Activated effector memory CD4-positive, alpha-beta T cell treated with anti-CD3 and anti-CD28 coated beads, Interleukin-2, amount 50 U/mL, for 16 hours (primary cell): ENCODE data around the gene TFF2.

Experiments used
- DNase-seq: peaks from one replicate; pipeline ENCODE4 v3.0.0-alpha.2; 2020

The TFF2 gene, protein sequence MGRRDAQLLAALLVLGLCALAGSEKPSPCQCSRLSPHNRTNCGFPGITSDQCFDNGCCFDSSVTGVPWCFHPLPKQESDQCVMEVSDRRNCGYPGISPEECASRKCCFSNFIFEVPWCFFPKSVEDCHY

DNA sequence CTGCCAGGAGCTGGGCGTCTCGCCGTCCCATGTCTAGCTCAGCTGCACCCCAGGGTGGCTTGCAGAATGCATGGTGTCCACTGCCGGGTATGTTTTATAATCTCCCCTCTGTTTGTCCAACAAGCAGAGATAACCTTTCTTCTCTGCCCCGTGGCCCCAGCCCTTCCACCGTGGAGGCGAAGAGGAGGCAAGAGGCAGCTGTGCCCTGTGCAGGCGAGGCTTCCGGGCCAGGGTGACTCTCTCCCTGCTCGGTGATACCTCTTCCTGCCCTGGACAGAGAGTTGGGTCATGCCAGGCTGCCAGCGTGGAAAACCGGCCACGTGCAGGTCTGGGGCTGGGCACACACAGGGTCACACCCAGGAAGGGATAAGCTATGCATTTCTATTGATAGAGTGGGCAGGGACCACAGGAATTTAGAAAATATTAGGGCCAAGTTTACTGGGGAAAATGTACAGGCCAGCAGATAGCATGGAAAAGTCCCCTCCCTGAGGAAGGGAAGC is at the start of gene TFF2:
Gene TFF2, minus strand, starts transcription at position 68 of the 500 bp plus-strand sequence. Its CDS starts 37 bp downstream, at position 31.
- DNase-seq: peak; percentile 41

DNA sequence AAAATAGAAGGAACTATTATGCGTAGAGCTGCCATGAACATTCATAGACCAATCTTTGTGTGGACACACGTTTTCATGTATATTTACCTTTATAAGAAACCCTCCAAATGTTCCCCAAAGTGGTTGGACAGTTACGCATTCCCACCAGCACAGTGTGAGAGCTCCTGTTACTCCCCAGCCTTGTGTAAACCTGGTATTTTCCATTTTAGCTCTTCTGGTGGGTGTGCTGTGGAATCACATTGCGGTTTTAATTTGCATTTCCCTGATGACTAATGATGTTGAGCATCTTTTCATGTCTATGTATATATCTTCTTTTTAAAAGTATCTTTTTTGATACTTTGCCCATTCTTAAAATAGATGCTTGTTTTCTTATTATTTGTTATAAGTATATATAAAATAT is 49.7 kb upstream of the TFF2 start:
- peak; percentile 67 for DNase-seq

DNA sequence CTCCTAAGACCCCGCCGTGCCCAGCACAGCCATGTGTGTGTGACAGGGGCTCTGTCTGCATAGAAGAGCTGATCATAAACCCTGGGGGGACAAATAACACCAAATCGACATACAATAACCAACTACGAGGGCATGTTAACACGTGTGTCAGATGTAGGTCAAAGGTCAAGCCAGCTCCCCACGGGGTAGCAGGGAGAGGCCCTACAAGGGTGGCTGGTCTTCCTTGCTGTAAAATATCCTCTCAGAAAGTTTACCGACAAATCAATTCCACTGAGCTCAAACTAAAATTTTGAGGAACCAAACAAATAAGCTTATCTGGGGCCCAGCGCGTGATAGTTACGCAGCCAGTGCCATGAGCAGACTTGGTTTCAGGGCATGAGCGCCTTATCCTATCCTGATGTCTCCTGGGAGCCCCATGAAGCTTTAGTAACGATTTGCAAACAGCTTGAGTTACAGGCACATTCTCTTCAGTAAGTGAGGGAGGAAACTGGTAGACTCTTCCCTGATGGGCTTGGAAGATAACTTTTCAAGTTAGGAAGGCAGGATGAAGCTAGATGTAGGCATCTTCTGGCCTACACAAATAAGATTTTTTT is 47.7 kb upstream of the TFF2 start:
- peak; percentile 61 for DNase-seq

DNA sequence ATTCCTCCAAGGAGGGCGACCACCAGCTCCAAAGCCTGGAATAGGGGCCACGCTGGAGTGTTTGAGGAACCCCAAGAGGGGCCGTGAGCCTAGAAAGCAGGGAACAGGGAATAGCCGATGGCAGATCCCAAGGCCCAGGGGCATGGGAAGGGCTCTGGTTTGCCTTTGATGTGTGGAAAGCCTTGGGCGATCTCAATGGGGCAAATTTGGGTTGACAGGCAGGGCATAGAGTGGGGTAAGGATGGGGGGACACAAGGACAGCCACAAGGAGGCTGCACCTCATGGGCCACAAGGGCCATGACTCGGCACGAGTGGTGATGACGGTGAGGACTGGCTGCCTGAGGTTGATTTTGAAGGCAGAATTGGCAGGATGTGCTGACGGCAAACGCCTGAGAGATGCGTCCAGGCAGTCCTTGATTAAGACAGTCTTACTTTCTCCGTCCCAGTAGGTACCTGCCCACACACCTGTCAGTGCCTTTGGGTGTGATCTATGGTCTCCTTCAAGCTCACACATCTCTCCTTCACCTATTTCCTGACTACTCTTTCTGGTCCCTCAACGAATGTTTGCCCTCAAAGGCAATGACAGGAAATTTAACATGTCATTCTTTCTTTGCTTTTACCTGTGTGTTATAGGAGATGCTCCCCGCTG is 47.1 kb upstream of the TFF2 start:
- DNase-seq: peak; percentile 60

DNA sequence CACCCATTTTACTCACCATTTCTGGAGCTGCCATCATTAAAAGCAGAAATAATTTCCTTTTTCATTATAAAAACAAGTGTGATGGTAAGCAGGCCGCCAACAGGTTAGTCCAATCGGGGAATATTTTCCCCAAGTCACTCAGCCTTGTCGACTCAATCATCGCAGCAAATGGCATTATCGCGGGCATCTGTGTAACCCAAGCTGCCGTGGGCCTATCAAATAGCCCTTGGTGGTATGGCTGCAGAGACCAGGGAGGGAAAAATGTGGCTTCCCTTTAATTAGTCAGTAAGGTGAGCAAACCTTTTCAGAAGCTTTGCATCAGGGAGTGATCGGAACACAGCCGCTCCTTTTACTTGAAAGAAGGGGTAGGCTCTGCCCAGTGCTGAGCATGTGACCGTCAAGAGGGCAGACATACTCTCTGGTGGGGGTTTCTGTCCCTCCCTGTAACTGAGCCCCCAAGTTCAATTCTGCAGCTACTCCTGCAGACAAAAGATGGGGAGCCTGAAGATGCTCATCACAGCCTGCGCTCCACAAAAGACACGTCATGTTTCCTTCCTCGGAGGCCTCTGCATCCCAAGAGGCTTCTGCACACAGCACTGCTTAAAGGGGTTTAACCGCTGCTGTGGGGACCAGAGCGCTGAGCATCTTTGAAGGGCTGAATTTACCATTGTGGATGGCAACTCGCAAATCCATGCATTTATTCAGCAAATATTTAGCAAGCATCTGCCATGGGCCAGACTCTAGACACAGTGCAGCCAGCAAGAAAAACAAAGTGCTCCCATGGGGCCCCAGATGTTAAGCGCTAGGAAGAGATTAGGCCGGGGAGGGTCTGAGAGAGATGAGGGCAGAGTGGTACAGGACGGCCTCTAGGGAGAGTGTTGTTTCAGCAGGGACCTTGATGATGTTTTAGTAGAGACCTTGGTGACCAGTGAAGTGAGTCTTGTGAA is 46.3 kb upstream of the TFF2 start:
- peak; percentile 28 for DNase-seq

DNA sequence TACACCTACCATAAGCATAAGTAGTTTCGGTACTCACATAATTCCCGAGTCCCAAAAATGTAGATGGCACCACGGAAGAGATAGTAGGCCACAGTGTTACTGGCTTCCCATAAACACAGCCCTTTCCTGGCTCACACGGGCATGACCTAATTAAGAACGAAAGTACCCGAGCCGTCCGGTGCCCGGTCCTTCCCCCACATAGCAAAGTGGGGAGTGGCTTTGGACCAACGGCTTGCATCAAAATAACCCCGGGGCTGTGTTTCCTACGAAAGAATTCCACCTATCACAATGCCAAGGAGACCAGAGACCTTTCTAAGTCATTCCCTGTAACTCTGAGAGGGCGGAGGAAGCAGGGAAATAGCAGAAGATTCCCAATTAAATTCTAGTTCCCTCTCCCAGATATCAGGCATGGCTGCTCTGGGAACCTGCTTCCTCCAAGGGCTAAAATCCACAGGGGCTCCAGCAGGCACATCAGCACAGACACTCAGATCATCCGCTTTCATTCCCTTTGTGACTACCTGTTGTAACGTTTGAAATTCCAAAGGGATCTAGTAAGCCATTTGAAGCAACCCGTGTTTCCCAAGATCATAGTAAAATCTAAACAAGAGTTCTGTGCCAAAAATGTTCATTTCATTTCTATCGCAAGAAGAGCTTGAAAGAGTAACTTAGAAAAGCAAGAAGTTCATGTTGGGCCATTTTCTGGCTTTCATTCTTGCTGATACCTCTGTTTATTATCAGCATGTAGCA is 45.3 kb upstream of the TFF2 start, which contains the start of gene TMPRSS3:
Gene TMPRSS3, minus strand, starts transcription at position 148 of the 747 bp plus-strand sequence. CDS start 635 bp downstream, outside the sequence.
- peak; percentile 51 for DNase-seq

DNA sequence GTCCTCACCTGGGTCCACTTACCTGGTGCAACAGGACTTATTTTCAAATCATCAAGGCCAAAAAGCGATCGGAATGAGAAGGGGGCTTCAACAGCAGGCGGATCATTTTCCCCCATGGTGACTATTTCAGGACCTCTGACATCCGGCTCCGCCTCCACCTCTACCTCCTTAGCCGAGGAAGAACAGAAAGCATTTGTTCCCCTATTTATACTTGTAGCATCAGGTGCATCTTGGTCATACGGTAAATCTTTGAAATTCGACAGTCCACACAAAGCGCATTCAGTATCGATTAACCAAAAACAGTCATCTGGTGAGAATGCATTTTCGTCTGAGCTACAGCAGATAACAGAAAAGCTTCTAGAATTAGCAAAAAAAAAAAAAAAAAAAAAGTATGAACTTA is 44.5 kb upstream of the TFF2 start:
- DNase-seq: peak; percentile 24

DNA sequence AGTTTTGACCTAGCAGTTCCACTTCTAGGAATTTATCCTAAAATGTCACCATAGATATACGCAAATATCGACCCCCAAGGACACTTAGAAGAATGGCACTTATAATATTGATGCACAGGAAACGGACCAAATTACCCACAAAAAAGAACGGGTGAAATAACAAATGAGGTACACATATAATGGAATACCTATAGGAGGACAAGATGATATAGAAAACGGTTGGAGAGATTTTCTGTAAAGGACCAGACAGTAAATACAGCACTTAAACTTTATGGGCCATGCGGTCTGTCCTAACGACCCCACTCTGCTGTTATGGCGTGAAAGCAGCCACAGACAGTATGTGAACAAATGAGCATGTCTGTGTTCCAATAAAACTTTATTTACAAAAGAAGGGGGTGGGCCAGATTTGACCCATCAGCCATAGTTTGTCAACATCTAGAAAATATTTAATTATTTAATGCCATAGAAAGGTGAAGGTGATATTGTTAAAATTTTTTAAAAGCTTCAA is 42.7 kb upstream of the TFF2 start:
- DNase-seq: no peak

DNA sequence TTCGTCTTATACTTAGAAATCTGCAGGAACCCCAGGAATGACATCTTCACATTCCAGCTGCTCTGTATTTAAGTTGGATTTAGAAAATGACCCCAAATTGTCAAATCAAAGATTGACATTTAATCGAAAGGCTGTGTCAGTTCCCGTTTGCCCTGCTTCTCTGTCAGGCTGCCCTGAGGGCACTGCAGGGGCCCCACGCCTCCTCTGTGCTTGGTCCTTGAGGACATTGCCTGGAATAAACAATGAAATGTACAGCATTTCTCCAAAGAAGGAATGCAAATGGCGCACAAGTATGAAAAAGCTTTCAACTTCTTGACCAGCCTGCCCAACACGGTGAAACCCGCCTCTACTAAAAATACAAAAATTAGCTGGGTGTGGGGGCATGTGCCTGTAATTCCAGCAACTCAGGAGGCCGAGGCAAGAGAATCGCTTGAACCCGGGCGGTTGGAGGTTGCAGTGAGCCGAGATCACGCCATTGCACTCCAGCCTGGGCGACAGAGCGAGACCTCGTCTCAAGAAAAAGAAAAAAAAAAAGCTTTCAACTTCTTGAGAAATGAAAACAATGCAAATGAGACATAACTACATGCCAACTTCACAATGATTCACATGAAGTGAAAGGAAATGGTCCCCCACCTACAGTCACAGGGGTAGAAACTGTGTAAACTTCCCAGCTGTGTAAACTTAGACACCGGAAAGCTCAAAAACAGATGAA is 42.1 kb upstream of the TFF2 start:
- DNase-seq: no peak

DNA sequence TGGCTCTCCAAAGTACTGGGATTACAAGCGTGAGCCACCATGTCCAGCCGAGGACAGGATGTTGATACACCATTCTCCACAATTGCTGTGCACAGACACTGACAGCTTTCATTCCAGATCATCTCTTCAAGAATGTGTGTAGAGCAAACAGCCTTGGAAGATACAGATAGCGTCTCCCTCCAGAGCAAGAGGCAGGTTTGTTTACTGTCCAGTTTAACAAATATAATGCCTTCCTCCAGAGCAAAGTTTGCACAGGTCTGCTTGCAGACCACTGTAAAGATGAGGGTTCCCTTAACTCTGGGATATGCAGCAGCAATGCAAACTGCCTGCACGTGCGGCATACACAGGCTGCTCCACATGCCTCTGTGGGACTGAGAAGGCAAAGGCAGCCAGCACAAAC is 40.5 kb upstream of the TFF2 start:
- DNase-seq: no peak

DNA sequence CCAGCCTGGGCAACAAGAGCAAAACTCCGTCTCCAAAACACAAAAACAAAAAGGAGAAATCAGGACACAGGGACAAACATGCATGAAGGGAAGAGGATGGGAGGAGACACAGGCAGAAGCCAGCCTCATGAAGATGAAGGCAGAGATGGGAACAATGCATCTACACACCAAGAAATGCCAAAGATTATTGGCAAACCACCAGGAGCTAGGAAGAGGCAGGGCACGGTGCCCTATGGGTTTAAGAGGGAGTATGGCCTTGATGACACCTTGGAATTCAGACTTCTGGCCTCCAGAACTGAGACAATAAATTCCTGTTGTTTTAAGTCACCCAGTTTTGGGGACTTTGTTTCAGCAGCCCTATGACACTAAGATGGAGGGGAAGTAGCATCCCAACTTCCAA is 39.9 kb upstream of the TFF2 start:
- no peak for DNase-seq

DNA sequence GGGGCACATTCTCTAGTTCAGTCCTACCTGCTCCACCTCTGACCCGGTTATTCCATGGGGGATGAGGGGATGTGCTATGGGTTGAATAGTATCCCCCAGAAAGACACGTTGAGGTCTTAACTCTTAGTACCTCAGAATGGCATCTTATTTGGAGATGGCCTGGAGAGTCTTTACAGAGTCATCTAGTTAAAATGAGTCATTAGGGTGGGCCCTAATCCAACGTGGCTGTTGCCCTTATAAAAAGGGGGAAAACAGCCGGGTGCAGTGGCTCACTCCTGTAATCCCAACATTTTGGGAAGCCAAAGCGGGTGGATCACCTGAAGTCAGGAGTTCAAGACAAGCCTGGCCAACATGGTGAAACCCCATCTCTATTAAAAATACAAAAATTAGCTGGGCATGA is 39.4 kb upstream of the TFF2 start:
- no peak for DNase-seq

DNA sequence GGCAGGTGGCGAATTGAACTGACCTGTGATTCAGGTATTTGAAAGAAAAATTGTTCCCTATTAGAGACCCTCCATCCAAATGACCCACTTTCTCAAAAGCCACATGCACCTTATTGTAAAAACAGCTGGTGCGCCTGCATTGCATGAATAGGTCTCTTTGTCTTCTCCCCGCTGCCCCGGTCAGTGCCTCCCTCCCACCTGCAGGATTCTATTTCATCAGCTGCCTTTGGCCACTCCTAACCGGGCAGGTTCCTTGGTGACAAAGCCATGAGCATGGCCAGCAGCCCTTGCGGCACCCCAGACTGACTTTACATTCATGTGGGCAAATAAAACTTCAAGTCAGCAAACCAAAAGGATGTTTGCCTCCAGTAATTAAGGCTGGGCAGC is 38.6 kb upstream of the TFF2 start:
- no peak for DNase-seq

DNA sequence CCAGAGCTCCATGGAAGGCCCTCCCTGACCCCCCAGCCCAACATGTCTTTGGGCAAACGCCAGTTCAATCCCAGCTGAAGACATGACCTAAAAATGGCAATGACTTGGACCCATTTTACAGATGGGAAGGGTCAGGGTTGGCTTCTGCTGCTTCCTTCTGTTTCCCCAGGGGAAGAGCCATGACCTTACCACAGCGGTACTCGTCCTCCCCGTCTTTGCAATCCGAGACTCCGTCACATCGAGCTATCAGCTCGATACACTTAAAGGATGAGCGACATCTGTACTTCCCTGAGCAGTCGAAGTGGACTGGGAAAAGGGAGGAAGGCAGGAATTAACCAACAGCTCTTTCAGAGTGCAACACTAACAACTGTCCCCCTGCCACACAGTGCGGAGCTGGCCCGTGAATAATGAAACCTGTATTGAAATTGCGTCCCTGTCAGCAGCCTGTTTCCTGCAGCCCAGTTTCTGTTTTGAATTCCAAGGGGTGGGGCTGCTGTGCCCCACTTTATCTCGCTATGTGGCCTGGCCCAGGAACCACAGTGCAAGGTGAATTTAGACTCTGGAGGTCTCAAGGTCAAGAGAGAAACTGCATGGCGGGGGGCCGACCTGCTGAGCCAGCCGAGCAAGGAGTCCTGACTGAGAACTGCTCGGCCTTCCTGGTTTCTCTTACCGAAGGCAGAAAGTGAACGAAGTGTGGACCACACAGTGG is 38.1 kb upstream of the TFF2 start:
- DNase-seq: no peak

DNA sequence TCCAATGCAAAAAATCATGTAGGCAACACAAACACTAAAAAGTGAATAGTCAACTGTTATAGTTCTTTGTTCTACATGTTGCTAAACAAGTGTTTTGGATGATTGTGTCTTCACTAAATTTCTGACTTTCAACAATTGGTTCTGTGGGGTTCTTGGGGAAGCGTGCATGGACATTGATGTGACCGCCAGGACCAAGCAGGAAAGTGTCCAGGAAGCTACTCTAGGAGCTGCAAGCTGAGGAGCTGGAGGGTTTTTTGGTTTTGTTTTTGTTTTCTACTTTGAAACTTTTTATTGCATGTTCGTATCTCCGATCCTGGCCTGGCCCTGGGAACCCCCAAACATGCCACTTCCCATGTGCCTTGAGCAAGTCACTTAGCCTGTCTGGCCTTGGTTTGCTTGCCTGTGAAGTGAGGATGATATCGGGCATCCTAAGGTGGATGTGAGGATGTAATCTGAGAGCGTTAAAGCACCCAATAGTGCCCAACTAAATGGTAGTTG is 37.1 kb upstream of the TFF2 start:
- no peak for DNase-seq

DNA sequence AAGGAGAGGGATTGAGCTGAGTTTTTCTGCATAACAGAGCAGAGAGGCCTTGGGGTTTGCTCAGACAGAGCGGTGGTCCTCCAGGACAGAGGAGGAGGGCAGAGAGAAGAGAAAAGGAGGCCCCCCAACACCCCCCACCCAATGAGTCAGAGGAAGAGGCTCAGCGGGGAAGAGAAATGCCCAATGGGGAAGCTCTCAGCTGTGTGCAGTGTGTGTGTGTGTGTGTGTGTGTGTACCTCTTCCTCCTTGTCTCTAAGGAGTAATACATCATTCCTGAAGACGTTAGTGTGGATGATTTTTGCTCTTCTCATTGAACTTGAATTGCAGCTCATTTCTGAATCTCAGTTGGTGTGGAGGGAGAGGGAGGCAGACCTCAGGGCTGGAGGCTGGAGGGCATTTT is 36.4 kb upstream of the TFF2 start:
- DNase-seq: no peak

DNA sequence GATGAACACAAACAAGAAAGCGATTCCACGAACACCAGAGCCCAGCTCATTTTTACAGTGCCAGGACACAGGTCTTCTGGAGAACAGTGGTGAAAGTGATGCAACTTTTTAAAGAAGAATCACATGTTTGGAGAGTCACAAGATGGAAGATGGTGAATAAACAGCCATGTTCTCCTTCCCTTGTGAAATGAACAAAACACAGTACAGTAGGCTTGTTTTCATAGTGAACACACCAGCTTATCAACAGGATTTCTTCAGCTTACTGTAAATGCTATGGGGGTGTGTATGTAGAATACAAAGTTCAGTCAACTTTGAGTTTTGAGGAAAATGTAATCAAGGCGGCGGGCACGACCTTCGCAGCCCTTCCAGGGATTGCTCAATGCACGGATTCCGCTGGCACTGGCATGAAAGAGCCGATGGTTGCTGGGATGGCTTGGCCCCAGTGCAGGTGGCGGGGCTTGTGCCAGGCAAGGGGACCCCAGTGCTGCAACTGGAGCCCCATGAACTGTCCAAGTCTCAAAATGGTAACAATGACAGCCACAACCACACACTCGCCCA is 35.3 kb upstream of the TFF2 start:
- no peak for DNase-seq

DNA sequence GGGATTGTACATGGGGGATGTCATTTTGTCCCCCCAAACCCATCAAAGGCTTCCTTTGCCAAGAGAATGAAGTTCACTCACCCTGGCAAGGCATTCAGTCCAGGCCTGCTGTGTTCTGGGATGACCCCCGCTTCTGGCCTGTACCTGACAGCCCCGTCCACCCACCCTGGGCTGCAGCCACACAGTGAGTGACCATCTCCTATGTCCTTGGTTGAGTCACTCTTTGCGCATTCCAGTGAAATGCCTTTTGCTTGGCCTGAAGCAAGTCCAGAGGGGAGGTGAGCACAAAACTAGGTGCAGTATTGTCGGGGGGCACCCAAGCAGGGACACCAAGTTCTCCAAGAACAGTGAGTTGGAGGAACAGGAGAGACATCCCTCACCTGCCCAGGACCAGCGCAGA is 34.8 kb upstream of the TFF2 start:
- DNase-seq: no peak

DNA sequence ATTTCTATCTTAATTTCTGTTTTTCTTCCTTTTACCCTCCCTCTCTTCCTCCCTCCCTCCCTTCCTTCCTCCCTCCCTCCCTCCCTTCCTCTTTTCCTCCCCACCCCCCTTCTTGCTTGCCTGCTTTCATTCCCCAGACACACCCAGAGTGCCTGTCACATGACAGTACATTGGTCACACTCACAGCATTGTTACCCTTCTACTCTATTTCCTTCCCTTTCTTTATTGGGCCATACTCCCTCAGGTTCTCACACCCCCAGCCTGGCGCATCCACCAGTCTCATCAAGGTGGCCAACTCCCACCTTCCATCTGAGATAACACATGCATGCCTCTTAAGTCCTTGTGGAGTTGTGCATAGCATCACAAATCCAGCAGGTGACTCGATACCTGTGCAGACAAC is 34.2 kb upstream of the TFF2 start:
- no peak for DNase-seq

DNA sequence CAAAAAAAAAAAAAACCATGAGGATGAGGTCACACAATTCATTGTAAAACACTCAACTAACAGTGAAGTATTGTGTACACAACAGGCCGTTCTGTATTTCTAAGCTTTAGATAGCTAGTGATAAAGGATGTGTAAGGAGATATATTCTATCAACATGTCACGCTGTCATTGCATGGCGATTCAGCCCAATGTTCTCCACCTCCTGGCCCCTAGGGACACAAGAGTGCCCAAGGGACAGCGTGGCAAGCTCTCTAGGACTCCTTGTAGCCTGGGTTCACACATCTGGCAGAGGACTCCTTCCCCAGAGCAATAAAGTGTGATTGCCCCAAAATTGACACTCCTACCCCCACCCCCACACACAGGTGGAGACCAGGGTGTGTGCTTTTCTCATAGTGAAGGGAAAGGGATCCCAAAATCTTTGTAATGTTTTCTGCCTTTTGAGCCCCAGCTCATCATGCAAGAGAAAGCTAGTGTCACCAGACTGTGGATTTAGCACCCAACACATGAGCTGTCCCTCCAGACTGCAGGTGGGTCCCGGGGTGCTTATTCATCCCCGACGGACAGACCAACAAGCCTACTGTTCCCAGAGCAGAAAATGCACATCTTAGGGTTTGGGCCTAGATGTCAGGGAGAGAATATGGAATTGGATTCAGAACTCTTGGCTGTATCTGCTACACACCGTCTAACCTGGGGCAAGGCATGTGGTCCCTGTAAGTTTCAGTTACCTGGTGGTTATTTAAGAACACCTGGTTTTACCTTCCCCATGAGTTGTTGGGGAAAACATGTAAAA is 33.6 kb upstream of the TFF2 start:
- no peak for DNase-seq
